Hepatic stellate cell (primary cell): ENCODE measurements around the gene RAD51AP2.

Experiments
- DNase-seq: peaks from one replicate; pipeline ENCODE4 v3.0.0; 2011; ENCODE audit warnings: low spot score

Gene RAD51AP2

GRCh38 chr2:17470855-17471641, 47.2 kb downstream of the RAD51AP2 start:
- peak; percentile 0 for DNase-seq

GRCh38 chr2:17461087-17461475, 57.2 kb downstream of the RAD51AP2 start:
- no peak for DNase-seq
